ENCODE data around the gene CSGALNACT2.

Gene CSGALNACT2

DNA sequence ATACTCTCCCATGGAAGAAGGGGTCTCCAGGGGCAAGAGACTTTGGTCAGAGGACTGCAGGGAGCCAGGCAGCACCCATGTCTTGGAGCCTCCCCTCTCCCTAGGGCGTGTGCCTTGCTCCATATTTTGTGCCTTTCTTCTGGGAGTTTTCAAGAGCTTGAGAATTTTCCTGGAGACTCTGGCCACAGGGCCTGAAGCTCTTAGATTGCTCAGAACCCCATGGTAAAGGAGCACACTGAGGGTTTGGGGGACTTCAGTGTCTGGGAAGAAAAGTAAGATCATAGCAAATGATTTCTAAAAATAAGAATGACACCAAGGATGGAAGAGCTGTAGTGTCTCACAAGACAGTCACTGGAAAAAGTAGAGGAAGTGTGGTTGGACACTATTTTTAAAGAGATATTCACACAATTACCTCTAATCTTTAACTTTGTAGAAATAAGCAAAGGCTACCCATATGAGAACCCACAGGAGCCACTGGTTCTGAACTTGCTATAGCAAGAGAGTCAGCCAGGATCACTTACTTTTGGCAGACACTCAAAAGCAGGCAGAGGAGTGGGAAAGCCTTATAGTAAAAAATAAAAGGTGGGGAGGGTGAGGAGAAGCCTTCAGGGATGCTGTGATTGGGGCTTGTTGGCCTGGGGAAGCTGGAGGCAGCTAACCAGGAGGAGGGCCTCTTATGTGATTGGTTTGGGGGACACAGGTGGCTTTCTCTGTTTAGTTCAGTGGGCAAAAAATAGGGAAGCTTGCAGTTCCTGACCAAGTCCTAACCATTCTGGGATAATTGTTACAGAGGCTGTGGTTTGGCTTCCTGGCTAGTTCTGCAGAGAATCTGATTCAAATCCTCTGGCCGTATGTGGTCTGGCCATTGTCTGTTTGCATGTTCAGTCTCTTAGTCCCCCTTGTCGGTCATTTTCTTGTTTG lies 5.1 kb upstream of the CSGALNACT2 start:
- in situ Hi-C loops (cut with HindIII; ENCODE audit: low pct_ligation_motif_present, low sequenced_read_pairs): no loop called here
- DNase-seq: no peak
- TF ChIP-seq, protein P1, sequence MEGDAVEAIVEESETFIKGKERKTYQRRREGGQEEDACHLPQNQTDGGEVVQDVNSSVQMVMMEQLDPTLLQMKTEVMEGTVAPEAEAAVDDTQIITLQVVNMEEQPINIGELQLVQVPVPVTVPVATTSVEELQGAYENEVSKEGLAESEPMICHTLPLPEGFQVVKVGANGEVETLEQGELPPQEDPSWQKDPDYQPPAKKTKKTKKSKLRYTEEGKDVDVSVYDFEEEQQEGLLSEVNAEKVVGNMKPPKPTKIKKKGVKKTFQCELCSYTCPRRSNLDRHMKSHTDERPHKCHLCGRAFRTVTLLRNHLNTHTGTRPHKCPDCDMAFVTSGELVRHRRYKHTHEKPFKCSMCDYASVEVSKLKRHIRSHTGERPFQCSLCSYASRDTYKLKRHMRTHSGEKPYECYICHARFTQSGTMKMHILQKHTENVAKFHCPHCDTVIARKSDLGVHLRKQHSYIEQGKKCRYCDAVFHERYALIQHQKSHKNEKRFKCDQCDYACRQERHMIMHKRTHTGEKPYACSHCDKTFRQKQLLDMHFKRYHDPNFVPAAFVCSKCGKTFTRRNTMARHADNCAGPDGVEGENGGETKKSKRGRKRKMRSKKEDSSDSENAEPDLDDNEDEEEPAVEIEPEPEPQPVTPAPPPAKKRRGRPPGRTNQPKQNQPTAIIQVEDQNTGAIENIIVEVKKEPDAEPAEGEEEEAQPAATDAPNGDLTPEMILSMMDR (IDR thresholded peaks at IDR 0.05; ENCODE audit: low read depth, low read length, missing control alignments): no peak
- Histone ChIP-seq H3K27ac (no peak overlapping the region), H3K36me3 (replicated peaks) (no peaks in the 10 kb centered on the region), H3K27me3 (replicated peaks) (no peaks in the 10 kb centered on the region), H3K4me3 (ENCODE audit: low read depth, low read length) (no peak overlapping the region)

DNA sequence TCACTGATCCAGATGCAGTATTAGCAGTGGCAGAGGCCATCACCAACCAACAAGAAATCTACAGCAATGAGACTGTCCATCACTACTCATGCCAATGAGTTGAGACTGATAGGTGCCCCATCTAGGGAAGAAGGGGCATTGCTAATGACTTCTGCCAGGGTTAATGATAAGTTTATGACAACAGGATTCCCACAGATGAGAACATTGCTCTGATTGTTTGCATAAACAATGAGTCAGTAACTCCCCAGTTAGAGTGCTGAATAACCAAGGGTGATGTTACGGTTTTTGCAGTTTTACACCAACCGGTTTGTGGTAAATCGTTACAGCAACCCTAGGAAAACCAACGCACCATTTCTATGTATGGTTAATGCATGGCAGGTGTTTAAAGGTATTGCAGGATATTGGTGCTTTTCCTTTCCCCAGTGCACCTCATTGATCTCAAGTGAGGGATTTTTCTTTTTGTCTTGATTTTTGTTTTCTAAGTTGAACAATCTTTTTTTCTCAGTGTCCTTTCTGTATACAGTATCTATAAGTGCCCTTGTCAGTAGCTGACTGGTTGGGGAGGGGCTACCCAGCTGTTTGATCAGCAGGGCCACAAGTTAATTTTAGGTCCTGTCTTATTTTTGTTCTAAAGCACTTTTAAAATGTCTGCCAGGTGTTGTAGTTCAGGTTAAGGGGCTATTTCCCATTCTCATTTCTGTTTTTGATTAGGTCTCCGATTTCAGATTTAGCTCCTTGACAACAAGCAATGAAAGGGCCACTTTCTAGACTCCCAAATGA lies 3.9 kb upstream of the CSGALNACT2 start:
- in situ Hi-C loops (cut with HindIII; ENCODE audit: low pct_ligation_motif_present, low sequenced_read_pairs): no loop called here

DNA sequence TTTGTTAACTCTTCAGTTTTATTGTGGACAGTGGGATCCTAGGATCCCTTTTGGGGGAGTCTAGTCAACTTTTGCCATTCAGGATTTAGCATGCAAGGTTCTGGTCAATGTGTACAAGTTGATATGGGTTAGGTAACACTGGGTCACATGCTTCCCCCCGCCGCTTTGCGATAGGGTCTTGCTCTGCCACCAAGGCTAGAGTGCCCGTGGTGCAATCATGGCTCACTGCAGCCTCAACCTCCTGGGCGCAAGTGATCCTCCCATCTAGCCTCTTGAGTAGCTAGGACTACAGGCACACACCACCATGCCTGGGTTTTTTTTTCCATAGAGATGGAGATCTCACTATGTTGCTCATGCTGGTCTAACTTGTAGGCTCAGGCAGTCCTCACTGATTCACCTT lies 3.2 kb upstream of the CSGALNACT2 start:
- H3K36me3 ChIP-seq (replicated peaks): no peaks in the 10 kb centered on the region
- no peak overlapping the region for H3K4me3 ChIP-seq (ENCODE audit: low read depth, low read length)
- H3K27ac ChIP-seq: no peak overlapping the region
- H3K27me3 ChIP-seq (replicated peaks): no peaks in the 10 kb centered on the region
- no peak for DNase-seq
- TF ChIP-seq, protein P1 (IDR thresholded peaks at IDR 0.05; ENCODE audit: low read depth, low read length, missing control alignments): no peak
- in situ Hi-C loops (cut with HindIII; ENCODE audit: low pct_ligation_motif_present, low sequenced_read_pairs): no loop called here

More for the DNA sequence above, 3.9 kb upstream of the CSGALNACT2 start:
- no peak overlapping the region for H3K27ac ChIP-seq
- no peaks in the 10 kb centered on the region for H3K36me3 ChIP-seq (replicated peaks)
- DNase-seq: no peak
- no peak overlapping the region for H3K4me3 ChIP-seq (ENCODE audit: low read depth, low read length)
- H3K27me3 ChIP-seq (replicated peaks): no peaks in the 10 kb centered on the region
- TF ChIP-seq, protein P1 (IDR thresholded peaks at IDR 0.05; ENCODE audit: low read depth, low read length, missing control alignments): no peak

DNA sequence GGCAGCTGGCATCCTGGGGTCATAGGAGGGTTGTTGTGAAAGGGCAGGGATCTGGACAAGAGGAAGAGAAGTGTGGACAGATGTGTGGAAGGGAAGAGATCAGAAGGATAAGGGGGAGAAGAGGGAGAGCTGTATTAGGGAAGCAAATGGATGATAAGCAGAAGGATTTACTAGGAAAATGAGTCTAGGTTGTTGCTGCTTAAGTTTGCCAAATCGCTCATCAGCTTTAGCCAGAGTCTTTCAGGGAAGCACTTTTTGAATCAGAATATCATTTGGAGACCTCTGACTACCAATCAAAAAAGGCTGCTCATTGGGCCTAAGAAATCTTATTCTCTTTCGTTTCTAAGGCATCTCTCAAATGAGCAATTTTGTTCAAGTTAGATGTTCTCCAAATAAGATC lies 2.6 kb upstream of the CSGALNACT2 start:
- no peak overlapping the region for H3K4me3 ChIP-seq (ENCODE audit: low read depth, low read length)
- in situ Hi-C loops (cut with HindIII; ENCODE audit: low pct_ligation_motif_present, low sequenced_read_pairs): no loop called here
- no peak for DNase-seq
- TF ChIP-seq, protein P1 (IDR thresholded peaks at IDR 0.05; ENCODE audit: low read depth, low read length, missing control alignments): no peak
- H3K36me3 ChIP-seq (replicated peaks): no peaks in the 10 kb centered on the region
- no peaks in the 10 kb centered on the region for H3K27me3 ChIP-seq (replicated peaks)
- no peak overlapping the region for H3K27ac ChIP-seq

DNA sequence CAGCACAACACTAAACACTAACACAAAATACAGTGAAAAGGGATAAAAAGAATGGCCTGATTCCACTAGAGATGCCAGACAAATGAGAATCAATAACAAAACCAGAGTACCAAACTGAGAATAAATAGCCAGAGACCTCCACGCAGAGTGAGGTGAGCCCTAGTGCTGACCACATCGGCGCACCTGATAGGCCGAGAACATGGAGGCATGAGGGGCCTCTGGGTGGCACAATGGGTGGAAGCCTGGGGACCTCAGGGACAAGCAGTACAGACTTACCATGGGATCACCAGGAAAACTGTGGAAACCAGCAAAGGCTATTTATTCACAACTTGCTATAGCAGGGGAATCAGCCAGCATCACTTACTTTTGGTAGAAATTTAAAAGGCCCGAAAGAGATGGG lies 1.8 kb upstream of the CSGALNACT2 start:
- no peak for DNase-seq

More for the DNA sequence above, 1.8 kb upstream of the CSGALNACT2 start:
- Histone ChIP-seq H3K27ac (no peak overlapping the region), H3K36me3 (replicated peaks) (no peaks in the 10 kb centered on the region), H3K4me3 (ENCODE audit: low read depth, low read length) (no peak overlapping the region), H3K27me3 (replicated peaks) (no peaks in the 10 kb centered on the region)
- TF ChIP-seq, protein P1 (IDR thresholded peaks at IDR 0.05; ENCODE audit: low read depth, low read length, missing control alignments): no peak
- in situ Hi-C loops (cut with HindIII; ENCODE audit: low pct_ligation_motif_present, low sequenced_read_pairs): no loop called here
